ENCODE results near the gene MDP1. TPM values are rescaled to one million over a fixed set of nuclear protein-coding genes. Genes with fewer than 3 reads are reported as not detected.

Gene MDP1
- total RNA-seq = 10 to 100 TPM; 12.1 to 38.8 (median 27.0) TPM

- Histone ChIP-seq H3K27ac (peak within 1 kb of the TSS; percentile 82 to 92), H3K4me3 (peak within 1 kb of the TSS; percentile 54 to 85 (median 69)), H3K4me1 (replicated peaks in 1 of 2) (peaks cover 21 to 24% of the 10 kb centered on the region in 2 donors)
- WGBS, 10 experiments = 0 to 7% (median 0%) methylated on average over 1 to 14 of the region's 40 CpGs; no CpG with 5 or more reads in 2 of the 10 experiments
- peak; percentile 63 to 81 (median 74) for ATAC-seq (replicated peaks in 6 of 8)
- in situ Hi-C loops (cut with MboI; ENCODE audit: low pct_unique_long_range_greater_than_20kb in 2 of 9, low sequenced_read_pairs in 9 of 9, unreplicated experiment in 9 of 9) = no loop called here
Measured at GRCh38 chr14:24215495-24216344, at the start of gene MDP1. Gene MDP1 (minus strand): TSS chr14:24216066. CDS start chr14:24215955, 111 bp downstream.

GRCh38 chr14:24264298-24264697 is 48.4 kb upstream of the MDP1 start:
- 0 to 33% methylated on average over 1 to 2 of the region's 6 CpGs; no CpG with 5 or more reads in 8 of the 10 experiments for WGBS, 10 experiments
- ATAC-seq (replicated peaks in 6 of 8) = peak in 3 of 8 experiments; percentile 61 to 89 (median 85)
- H3K4me1 ChIP-seq (replicated peaks in 1 of 2) = no peaks in the 10 kb centered on the region
- H3K27ac ChIP-seq = no peak overlapping the region
- in situ Hi-C loops (cut with MboI; ENCODE audit: low pct_unique_long_range_greater_than_20kb in 2 of 9, low sequenced_read_pairs in 9 of 9, unreplicated experiment in 9 of 9) = no loop called here
- no peak overlapping the region for H3K4me3 ChIP-seq

GRCh38 chr14:24263848-24264247 is 48.0 kb upstream of the MDP1 start:
- in situ Hi-C loops (cut with MboI; ENCODE audit: low pct_unique_long_range_greater_than_20kb in 2 of 9, low sequenced_read_pairs in 9 of 9, unreplicated experiment in 9 of 9) = no loop called here
- no peak for ATAC-seq (replicated peaks in 6 of 8)
- Histone ChIP-seq H3K4me3 (no peak overlapping the region), H3K27ac (no peak overlapping the region), H3K4me1 (replicated peaks in 1 of 2) (no peaks in the 10 kb centered on the region)
- WGBS, 10 experiments = 72% methylated on average over 3 of the region's 6 CpGs; no CpG with 5 or more reads in 9 of the 10 experiments

- H3K4me1 ChIP-seq (replicated peaks in 1 of 2) = no peaks in the 10 kb centered on the region
- 58 to 83% (median 72%) methylated on average over 1 to 2 of the region's 14 CpGs; no CpG with 5 or more reads in 7 of the 10 experiments for WGBS, 10 experiments
- ATAC-seq (replicated peaks in 6 of 8) = peak in 1 of 8 experiments; percentile 24
- in situ Hi-C loops (cut with MboI; ENCODE audit: low pct_unique_long_range_greater_than_20kb in 2 of 9, low sequenced_read_pairs in 9 of 9, unreplicated experiment in 9 of 9) = no loop called here
- no peak within 1 kb of the TSS for H3K4me3 ChIP-seq
- H3K27ac ChIP-seq = no peak within 1 kb of the TSS
Measured at GRCh38 chr14:24262821-24263733, 47.2 kb upstream of the MDP1 start, which contains the start of gene TGM1. Gene TGM1 (minus strand): TSS chr14:24263177. CDS start chr14:24262352, 825 bp downstream.

GRCh38 chr14:24261969-24262327 is 46.1 kb upstream of the MDP1 start:
- WGBS, 10 experiments = 40 to 100% (median 80%) methylated on average over 1 to 4 of the region's 19 CpGs; no CpG with 5 or more reads in 4 of the 10 experiments
- no peak for ATAC-seq (replicated peaks in 6 of 8)
- in situ Hi-C loops (cut with MboI; ENCODE audit: low pct_unique_long_range_greater_than_20kb in 2 of 9, low sequenced_read_pairs in 9 of 9, unreplicated experiment in 9 of 9) = no loop called here
- H3K4me3 ChIP-seq = no peak overlapping the region
- H3K4me1 ChIP-seq (replicated peaks in 1 of 2) = no peaks in the 10 kb centered on the region
- H3K27ac ChIP-seq = no peak overlapping the region

GRCh38 chr14:24261256-24261968 is 45.5 kb upstream of the MDP1 start:
- in situ Hi-C loops (cut with MboI; ENCODE audit: low pct_unique_long_range_greater_than_20kb in 2 of 9, low sequenced_read_pairs in 9 of 9, unreplicated experiment in 9 of 9) = no loop called here

GRCh38 chr14:24260780-24261157 is 44.9 kb upstream of the MDP1 start:
- WGBS, 10 experiments = 40 to 100% (median 79%) methylated on average over 1 to 2 of the region's 4 CpGs; no CpG with 5 or more reads in 5 of the 10 experiments
- in situ Hi-C loops (cut with MboI; ENCODE audit: low pct_unique_long_range_greater_than_20kb in 2 of 9, low sequenced_read_pairs in 9 of 9, unreplicated experiment in 9 of 9) = no loop called here
- no peak overlapping the region for H3K27ac ChIP-seq
- ATAC-seq (replicated peaks in 6 of 8) = no peak
- H3K4me3 ChIP-seq = no peak overlapping the region
- no peaks in the 10 kb centered on the region for H3K4me1 ChIP-seq (replicated peaks in 1 of 2)

More at GRCh38 chr14:24261256-24261968, 45.5 kb upstream of the MDP1 start:
- no peaks in the 10 kb centered on the region for H3K4me1 ChIP-seq (replicated peaks in 1 of 2)
- 84 to 93% (median 86%) methylated on average over 2 to 17 of the region's 20 CpGs; no CpG with 5 or more reads in 7 of the 10 experiments for whole genome bisulfite sequencing, 10 experiments
- H3K27ac ChIP-seq = no peak overlapping the region
- no peak for ATAC-seq (replicated peaks in 6 of 8)
- no peak overlapping the region for H3K4me3 ChIP-seq

- Histone ChIP-seq H3K4me3 (no peak overlapping the region), H3K4me1 (replicated peaks in 1 of 2) (no peaks in the 10 kb centered on the region), H3K27ac (no peak overlapping the region)
- WGBS, 10 experiments = 83 to 100% (median 90%) methylated on average over 1 to 9 of the region's 16 CpGs; no CpG with 5 or more reads in 3 of the 10 experiments
- ATAC-seq (replicated peaks in 6 of 8) = no peak
- in situ Hi-C loops (cut with MboI; ENCODE audit: low pct_unique_long_range_greater_than_20kb in 2 of 9, low sequenced_read_pairs in 9 of 9, unreplicated experiment in 9 of 9) = no loop called here
Measured at GRCh38 chr14:24260026-24260779, 44.3 kb upstream of the MDP1 start.

- peak in 3 of 8 experiments; percentile 59 to 72 (median 68) for ATAC-seq (replicated peaks in 6 of 8)
- in situ Hi-C loops (cut with MboI; ENCODE audit: low pct_unique_long_range_greater_than_20kb in 2 of 9, low sequenced_read_pairs in 9 of 9, unreplicated experiment in 9 of 9) = no loop called here
- H3K4me1 ChIP-seq (replicated peaks in 1 of 2) = no peaks in the 10 kb centered on the region
- no peak overlapping the region for H3K27ac ChIP-seq
- no CpG with 5 or more reads among the region's 16 CpGs for WGBS, 10 experiments
- no peak overlapping the region for H3K4me3 ChIP-seq
Measured at GRCh38 chr14:24259282-24260025, 43.6 kb upstream of the MDP1 start.

- ATAC-seq (replicated peaks in 6 of 8) = peak in 2 of 8 experiments; percentile 7 to 30
- in situ Hi-C loops (cut with MboI; ENCODE audit: low pct_unique_long_range_greater_than_20kb in 2 of 9, low sequenced_read_pairs in 9 of 9, unreplicated experiment in 9 of 9) = no loop called here
- no peak overlapping the region for H3K27ac ChIP-seq
- H3K4me3 ChIP-seq = no peak overlapping the region
- 70 to 94% (median 80%) methylated on average over 1 to 6 of the region's 18 CpGs; no CpG with 5 or more reads in 5 of the 10 experiments for whole genome bisulfite sequencing, 10 experiments
- H3K4me1 ChIP-seq (replicated peaks in 1 of 2) = no peaks in the 10 kb centered on the region
Measured at GRCh38 chr14:24258548-24259265, 42.8 kb upstream of the MDP1 start.

- H3K4me3 ChIP-seq = no peak overlapping the region
- no peak for ATAC-seq (replicated peaks in 6 of 8)
- in situ Hi-C loops (cut with MboI; ENCODE audit: low pct_unique_long_range_greater_than_20kb in 2 of 9, low sequenced_read_pairs in 9 of 9, unreplicated experiment in 9 of 9) = no loop called here
- no peak overlapping the region for H3K27ac ChIP-seq
- H3K4me1 ChIP-seq (replicated peaks in 1 of 2) = no peaks in the 10 kb centered on the region
- WGBS, 10 experiments = 60 to 97% (median 80%) methylated on average over 1 to 5 of the region's 9 CpGs; no CpG with 5 or more reads in 3 of the 10 experiments
Measured at GRCh38 chr14:24258119-24258518, 42.3 kb upstream of the MDP1 start.
